ENCODE measurements around the gene ANKRA2.
"Not testable (repeated sequence)": the region's sequence is repeated elsewhere in the genome, so short reads cannot be mapped to it uniquely, and the experiment has no call there.

ANKRA2 gene

DNA sequence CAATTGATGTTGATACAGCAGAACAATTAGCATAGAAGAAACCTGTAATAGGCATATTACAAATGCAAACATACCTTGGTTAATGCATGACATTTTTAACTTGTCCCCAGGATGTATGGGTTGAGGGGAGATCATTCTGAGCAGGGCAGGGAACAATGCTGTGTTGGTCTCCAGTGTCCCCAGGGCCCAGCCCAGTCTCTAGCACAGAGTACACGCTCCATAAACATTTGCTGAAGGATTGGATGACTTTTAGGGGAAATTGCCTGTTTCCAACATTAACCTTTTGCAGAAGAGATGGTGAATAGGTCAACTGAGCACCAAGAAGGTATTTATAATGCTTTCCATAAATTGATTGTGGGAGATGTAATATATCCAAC lies 20.0 kb downstream of the ANKRA2 start:
- no peak for DNase-seq

DNA sequence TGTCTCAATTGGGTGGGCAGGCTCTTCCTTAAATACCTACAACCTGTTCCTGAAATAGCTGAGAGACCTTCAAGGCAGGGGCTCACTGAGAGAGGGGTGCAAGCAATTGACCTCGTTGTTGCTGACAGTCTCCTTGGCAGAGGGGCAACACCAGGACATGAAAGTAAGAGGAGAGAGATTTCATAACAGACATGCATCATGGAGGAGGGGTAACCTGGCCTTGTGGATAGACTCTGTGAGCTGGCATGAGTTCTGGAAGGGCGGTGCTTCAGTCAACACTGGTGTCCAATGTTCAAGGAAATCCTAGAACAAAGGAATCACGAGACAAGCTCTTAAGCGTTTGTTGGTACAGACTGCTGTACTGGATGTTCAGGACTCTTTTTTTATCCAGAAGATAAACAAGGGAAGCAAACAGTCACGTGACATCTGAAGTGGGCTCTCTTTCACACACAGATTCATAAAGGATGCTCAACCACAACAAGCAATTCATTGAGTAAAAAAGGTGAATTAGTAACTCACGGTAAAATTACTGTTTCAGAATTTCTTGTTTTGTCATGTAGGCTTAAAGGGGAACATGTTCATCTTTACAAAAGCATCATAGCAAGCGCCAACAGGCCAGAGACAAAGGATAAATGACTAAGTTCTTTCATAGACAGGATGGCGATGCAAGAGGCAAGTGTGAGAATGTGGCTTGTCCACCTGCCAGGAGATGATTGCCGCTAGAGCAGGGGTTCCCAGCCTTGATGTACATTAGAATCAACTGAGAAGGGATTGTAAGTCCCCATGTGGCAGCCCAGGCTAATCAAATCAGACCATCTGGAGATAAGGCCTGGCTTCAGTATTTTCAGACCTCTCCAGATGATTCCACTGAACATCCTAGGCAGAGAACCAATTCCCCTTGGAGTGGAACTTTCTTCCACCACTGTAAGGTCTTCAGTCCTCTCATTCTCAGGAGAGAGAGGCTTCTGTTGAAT lies 20.7 kb downstream of the ANKRA2 start:
- DNase-seq = no peak

DNA sequence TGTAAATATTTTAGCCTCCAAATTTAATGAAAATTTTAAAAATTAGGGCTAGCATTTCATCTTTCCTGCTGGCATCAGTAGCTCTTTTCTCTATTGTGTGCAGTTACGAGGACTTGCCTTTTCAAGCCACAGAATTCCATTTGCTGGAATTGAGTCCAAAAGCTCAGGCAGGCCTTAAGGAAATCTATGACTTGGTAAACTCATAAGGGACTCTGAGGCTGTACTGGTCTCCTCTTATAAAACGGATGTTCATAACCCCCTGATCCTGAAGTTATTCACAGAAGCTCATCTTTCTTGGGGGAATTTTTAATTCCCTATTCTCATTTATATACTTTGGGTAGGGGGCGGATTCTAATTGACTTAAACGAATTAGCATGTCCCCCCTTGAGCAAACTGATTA lies 23.4 kb downstream of the ANKRA2 start:
- no peak for DNase-seq

DNA sequence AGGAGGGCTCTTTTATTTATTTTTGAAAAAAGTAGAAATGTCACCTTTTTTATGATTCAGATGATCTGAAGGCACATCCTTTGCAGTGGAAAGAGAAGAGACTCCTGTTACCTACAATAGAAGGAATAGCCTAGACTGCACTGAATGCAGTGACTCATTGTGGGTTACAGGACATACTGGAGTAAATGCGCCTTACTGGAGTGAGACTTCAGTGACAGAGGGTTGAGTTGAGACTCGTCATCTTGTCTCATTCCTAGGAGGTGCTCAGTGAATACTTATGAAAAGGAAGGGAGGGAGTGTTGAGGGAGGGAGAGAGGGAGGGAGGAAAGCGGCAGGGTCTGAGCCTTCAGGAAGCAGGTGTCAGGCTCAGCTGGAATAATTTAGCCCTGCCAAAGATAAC lies 25.2 kb downstream of the ANKRA2 start:
- DNase-seq = no peak

DNA sequence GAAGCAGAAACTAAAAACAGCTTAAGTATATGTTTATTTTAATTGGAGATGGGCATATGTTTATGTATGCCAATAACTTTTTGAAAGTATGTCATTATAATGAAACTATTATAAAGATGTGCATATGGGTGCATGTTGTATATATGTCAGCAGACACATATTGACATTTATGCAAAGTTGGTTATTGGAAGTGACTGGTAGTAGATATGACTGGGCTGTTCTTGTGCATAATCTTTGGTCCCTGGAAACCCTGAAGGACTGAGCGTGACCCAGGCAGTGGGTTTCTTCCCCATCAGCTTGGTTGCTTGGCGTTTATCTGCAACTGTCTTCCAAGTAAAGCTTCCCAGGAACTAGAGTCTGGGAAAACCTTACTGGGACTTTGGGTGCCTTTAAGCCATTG lies 25.7 kb downstream of the ANKRA2 start:
- no peak for DNase-seq

- no peak for DNase-seq
Measured at GRCh38 chr5:73534971-73535370, 30.5 kb downstream of the ANKRA2 start.

DNA sequence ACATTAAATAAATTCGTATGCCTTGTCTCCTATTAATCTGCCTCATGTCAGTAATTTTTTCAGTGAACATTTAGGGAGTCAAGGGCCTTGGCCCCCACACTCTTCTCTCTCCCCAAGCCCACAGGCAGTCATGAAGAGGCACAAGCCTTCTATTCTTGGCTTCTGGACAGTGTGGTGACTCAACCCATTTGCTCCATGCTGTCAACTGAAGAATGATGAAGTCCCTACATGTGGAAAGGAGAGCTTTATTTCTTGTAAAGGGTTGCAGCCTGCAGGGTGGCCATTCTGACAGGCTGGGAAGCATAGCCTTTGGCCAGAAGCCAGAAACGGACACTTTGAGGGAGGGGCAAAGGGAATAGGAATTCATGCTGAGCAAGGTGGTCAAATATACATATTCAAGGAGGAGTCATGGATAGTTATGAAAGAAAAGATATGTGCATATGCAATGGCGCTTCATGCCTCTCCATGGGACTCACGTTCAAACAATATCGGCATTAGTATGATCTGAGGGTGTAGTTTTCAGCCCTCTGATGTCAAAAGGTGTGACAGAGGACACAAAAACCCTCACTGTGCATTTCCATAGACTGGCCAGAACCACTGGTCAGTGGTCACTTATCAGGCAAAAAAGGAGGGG lies 31.3 kb downstream of the ANKRA2 start:
- DNase-seq = no peak

- no peak for DNase-seq
Measured at GRCh38 chr5:73532195-73532594, 33.2 kb downstream of the ANKRA2 start.

GRCh38 chr5:73531356-73531755 lies 34.1 kb downstream of the ANKRA2 start:
- no peak for DNase-seq

GRCh38 chr5:73529081-73529480 lies 36.4 kb downstream of the ANKRA2 start:
- DNase-seq = no peak

DNA sequence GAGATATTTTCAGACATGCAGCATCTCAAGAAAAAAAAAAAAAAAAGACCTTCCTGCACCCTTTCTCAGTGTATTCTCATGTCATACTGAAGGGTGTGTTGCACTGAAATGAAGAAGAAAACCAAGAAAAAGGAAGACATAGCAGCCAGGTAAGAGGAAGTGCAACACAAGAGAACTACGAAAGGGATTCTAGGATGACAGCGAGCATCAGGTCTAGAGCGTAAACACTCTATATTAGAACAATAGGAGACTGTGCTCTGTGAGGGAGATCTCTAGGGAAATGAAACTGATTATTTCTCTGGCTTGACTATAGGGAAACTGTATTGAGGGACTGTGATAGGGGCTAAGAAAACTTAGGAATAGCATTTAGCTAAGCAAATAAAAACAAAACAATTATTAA lies 37.2 kb downstream of the ANKRA2 start:
- DNase-seq = no peak

GRCh38 chr5:73525606-73526203 lies 39.7 kb downstream of the ANKRA2 start:
- no peak for DNase-seq

DNA sequence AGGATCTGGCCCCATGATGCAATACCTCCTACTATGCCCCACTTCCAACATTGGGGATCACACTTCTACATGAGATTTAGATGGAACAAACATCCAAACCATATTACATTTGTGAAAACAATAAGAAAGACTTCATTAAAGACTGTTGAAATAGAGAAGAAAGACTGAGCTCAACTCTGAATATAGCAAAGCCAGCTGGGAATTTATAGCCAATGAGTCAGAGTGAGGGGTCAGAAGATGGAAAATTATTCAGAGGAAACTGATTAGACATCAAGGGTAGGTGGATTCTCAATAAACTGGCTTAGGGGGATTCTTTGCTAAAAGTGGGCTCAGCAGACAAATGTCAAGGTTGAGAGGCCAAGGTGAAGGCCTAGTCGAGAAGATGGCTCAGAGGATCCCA lies 41.6 kb downstream of the ANKRA2 start:
- no peak for DNase-seq

GRCh38 chr5:73522989-73523388 lies 42.5 kb downstream of the ANKRA2 start:
- no peak for DNase-seq

GRCh38 chr5:73519531-73520283 lies 45.7 kb downstream of the ANKRA2 start:
- DNase-seq = peak; percentile 47

DNA sequence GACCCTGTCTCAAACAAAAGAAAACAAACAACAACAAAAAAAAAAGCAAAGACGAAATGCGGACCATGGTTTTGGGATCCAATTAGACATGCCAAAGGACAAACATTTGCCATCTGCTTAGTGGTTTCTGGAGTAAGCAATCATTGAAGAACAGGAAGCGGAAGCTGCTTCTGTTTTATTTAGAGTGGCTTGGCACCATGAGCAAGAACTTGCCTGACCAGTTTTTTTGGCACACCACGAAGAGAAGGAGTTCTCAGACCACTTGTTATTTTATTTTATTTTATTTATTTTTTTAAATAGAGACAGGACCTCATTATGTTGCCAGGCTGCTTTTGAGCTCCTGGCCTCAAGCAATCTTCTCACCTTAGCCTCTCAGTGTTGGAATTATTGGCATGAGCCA lies 50.2 kb downstream of the ANKRA2 start:
- DNase-seq = no peak

DNA sequence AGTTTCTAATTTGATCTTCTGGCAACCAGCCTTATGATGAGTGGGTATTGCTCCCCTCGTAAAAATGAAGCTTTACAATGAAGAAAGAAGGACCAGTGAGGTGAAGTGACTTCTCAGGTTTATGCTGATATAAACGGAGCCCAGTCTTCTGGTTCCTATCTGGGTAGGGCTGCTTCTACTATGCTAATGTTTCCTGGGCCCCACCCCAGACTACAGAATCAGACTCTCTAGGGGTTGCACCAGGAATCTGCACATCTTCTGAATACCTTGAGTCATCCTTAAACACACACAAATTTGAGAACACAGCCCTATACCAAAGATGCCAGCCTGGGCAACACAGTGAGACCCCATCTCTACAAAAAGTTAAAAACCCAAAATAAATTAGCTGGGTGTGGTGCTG lies 51.0 kb downstream of the ANKRA2 start:
- no peak for DNase-seq

GRCh38 chr5:73513996-73514395 lies 51.4 kb downstream of the ANKRA2 start:
- DNase-seq = no peak

- DNase-seq = not testable (repeated sequence)
Measured at GRCh38 chr5:73508521-73508920, 56.9 kb downstream of the ANKRA2 start.

DNA sequence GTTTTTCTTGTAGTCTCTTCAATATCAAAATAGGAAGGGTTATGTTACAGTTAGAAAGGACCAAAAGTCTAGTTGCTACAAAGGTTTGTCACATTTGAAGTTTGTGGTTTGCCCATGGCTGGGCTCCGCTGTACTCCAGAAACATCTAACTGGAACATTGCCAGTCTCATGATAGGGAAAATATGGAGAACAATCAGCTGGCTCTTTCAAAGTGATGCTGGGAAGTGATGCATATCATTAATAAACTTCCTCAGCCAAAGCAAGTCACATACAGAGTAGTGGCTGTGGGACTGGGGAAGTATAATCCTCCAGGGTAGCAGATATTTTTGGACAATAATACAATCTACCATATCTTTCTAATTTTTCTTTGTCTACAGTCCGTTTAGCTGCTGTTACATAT lies 58.4 kb downstream of the ANKRA2 start:
- DNase-seq = no peak

- no peak for DNase-seq
Measured at GRCh38 chr5:73506459-73506955, 58.9 kb downstream of the ANKRA2 start.

Measured in stimulated activated CD4-positive, alpha-beta T cell treated with anti-CD3 and anti-CD28 coated beads, Interleukin-12 subunit alpha, Interleukin-12 subunit beta, amount 100 ng/mL, for 4 hours (primary cell).